ENCODE results near the gene NOS1.

The NOS1 gene

DNA sequence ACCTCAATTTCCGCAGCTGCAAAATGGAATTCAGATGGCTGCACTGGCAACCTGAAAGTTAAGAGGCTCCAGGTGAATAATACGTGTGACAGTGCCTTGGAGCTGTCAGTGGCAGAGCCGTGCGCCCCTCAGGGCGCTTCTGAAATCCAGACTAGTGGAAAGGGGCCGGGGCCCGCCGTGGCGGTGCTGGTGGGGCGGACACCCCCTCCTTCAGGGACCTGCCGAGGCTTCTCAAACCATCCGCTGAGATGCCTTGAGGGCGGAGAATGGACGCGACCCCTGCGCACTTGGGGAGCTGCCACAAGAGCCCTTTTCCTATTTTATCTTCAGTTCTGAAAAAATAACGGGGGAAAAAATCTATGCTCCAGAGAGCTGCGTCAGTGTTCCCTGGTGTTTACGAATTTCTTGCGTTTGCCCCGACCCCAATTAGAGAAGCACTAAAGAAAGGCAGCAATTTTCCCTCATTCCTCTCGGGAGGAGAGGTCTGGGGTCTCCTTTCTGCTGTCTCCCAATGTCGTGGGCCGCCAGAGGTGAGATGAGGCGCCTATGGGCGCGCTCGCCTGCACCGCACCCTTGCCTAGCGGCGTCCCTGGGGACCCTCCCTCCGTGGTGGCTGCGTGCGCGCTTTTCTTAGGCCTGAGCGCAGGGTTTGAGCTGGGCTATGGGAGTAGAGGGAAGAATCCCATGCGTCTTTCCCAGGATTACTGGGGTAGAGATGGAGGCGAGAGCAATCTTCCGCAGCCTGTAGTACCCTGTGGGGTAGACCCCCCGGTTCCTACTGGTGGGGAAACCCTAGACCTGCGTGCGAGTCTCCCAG, 2.2 kb downstream of the NOS1 start:
- Histone ChIP-seq H2BK120ac (ENCODE audit: low read depth, low read length) (no peak overlapping the region), H3K4ac (ENCODE audit: low read depth in 1 of 2, low read length in 2 of 2) (no peak overlapping the region)

DNA sequence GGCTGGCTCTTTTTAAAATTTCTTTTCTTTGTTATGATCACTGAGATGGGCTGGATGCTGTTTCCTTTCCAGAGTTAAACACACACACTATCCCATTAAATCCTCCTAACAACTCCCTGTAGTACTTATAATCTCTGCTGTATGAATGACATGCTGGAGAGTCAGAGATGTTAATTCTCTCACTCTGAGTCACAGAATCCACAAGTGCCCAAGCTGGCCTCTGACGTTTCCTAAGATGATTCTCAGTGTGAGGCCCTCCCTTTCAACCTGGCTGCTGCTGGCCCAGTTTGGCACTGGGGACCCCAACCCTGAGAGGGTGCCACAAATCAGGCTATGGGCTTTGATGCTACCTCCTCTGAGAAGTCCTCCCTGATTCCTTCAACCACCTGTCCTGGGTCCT, 5.4 kb downstream of the NOS1 start:
- no peak for DNase-seq

More for the DNA sequence above, 2.2 kb downstream of the NOS1 start:
- Histone ChIP-seq H3K14ac (ENCODE audit: low read length in 2 of 2) (no peak overlapping the region), H2AFZ (ENCODE audit: low read depth, low read length) (no peak overlapping the region), H2BK5ac (ENCODE audit: low read depth, low read length, poor library complexity, severe bottlenecking) (no peak overlapping the region), H3K27me3 (ENCODE audit: control insufficient read depth in 1 of 2, insufficient read depth in 1 of 2, low read length in 2 of 2) (peaks cover 71 to 90% of the 10 kb centered on the region in 2 experiments), H4K8ac (ENCODE audit: low read length) (no peak overlapping the region), H3K27ac (ENCODE audit: low read length, poor library complexity, severe bottlenecking) (no peak overlapping the region), H3K18ac (ENCODE audit: low read depth in 1 of 2, low read length in 2 of 2) (no peak overlapping the region), H3K23ac (ENCODE audit: low read length in 2 of 2) (no peak overlapping the region), H3K4me2 (ENCODE audit: low read length, poor library complexity, severe bottlenecking) (no peak overlapping the region), H3K79me1 (replicated peaks; ENCODE audit: low read length, poor library complexity, severe bottlenecking) (no peaks in the 10 kb centered on the region), H3K36me3 (ENCODE audit: control insufficient read depth in 1 of 2, insufficient read depth in 2 of 2, low read depth in 1 of 2, low read length in 2 of 2) (no peaks in the 10 kb centered on the region), H2BK12ac (ENCODE audit: low read length in 2 of 2) (no peak overlapping the region), H3K4me3 (ENCODE audit: insufficient read depth in 1 of 2, low read depth in 1 of 2, low read length in 2 of 2) (peak overlapping the region in 1 of 2 experiments; percentile 11), H2BK15ac (ENCODE audit: low read depth, poor library complexity, severe bottlenecking) (no peak overlapping the region), H4K91ac (ENCODE audit: low read length) (no peak overlapping the region), H3K9ac (ENCODE audit: low read length) (no peak overlapping the region), H3K4me1 (ENCODE audit: control insufficient read depth, insufficient read depth, low read depth, low read length) (peaks cover 21% of the 10 kb centered on the region), H2AK5ac (ENCODE audit: low read length, severe bottlenecking) (no peak overlapping the region), H3K9me3 (ENCODE audit: control insufficient read depth, low read length) (no peaks in the 10 kb centered on the region)
- 11% methylated on average over 39 of the region's 42 CpGs for WGBS
- DNase-seq: no peak

DNA sequence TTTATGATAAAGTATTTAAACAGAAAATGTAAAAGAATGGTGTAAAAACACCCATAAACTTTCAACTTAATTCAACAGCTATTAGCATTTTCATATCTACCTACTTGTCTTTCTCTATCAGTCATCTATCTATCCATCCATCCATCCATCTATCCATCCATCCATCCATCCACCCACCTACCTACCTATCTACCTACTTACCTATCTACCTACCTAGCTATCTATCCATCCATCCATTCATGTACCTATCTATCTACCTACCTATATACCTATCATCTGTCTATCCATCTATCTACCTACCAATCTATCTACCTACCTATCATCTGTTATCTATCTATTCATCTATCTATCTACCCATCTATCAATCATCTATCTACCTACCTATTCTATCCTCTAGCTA, 8.5 kb downstream of the NOS1 start:
- H3K79me1 ChIP-seq (replicated peaks; ENCODE audit: low read length, poor library complexity, severe bottlenecking): no peaks in the 10 kb centered on the region
- no peak overlapping the region for H3K4ac ChIP-seq (ENCODE audit: low read depth in 1 of 2, low read length in 2 of 2)
- DNase-seq: no peak
- no peak overlapping the region for H3K27ac ChIP-seq (ENCODE audit: low read length, poor library complexity, severe bottlenecking)
- peaks cover 18 to 53% of the 10 kb centered on the region in 2 experiments for H3K27me3 ChIP-seq (ENCODE audit: control insufficient read depth in 1 of 2, insufficient read depth in 1 of 2, low read length in 2 of 2)
- no peak overlapping the region for H2BK12ac ChIP-seq (ENCODE audit: low read length in 2 of 2)
- H2BK120ac ChIP-seq (ENCODE audit: low read depth, low read length): no peak overlapping the region
- no peak overlapping the region for H4K91ac ChIP-seq (ENCODE audit: low read length)
- H2BK15ac ChIP-seq (ENCODE audit: low read depth, poor library complexity, severe bottlenecking): no peak overlapping the region
- no peak overlapping the region for H4K8ac ChIP-seq (ENCODE audit: low read length)
- H2BK5ac ChIP-seq (ENCODE audit: low read depth, low read length, poor library complexity, severe bottlenecking): no peak overlapping the region
- no peak overlapping the region for H3K4me3 ChIP-seq (ENCODE audit: insufficient read depth in 1 of 2, low read depth in 1 of 2, low read length in 2 of 2)
- no peaks in the 10 kb centered on the region for H3K36me3 ChIP-seq (ENCODE audit: control insufficient read depth in 1 of 2, insufficient read depth in 2 of 2, low read depth in 1 of 2, low read length in 2 of 2)
- no peak overlapping the region for H3K4me2 ChIP-seq (ENCODE audit: low read length, poor library complexity, severe bottlenecking)
- no peaks in the 10 kb centered on the region for H3K9me3 ChIP-seq (ENCODE audit: control insufficient read depth, low read length)
- no peak overlapping the region for H3K23ac ChIP-seq (ENCODE audit: low read length in 2 of 2)
- peaks cover 5% of the 10 kb centered on the region for H3K4me1 ChIP-seq (ENCODE audit: control insufficient read depth, insufficient read depth, low read depth, low read length)
- H2AFZ ChIP-seq (ENCODE audit: low read depth, low read length): no peak overlapping the region
- no peak overlapping the region for H3K18ac ChIP-seq (ENCODE audit: low read depth in 1 of 2, low read length in 2 of 2)
- H3K14ac ChIP-seq (ENCODE audit: low read length in 2 of 2): no peak overlapping the region
- H3K9ac ChIP-seq (ENCODE audit: low read length): no peak overlapping the region
- H2AK5ac ChIP-seq (ENCODE audit: low read length, severe bottlenecking): no peak overlapping the region

More for the DNA sequence above, 5.4 kb downstream of the NOS1 start:
- Histone ChIP-seq H3K4ac (ENCODE audit: low read depth in 1 of 2, low read length in 2 of 2) (no peak overlapping the region), H3K4me3 (ENCODE audit: insufficient read depth in 1 of 2, low read depth in 1 of 2, low read length in 2 of 2) (no peak overlapping the region), H4K8ac (ENCODE audit: low read length) (no peak overlapping the region), H4K91ac (ENCODE audit: low read length) (no peak overlapping the region), H3K79me1 (replicated peaks; ENCODE audit: low read length, poor library complexity, severe bottlenecking) (no peaks in the 10 kb centered on the region), H3K18ac (ENCODE audit: low read depth in 1 of 2, low read length in 2 of 2) (no peak overlapping the region), H2AK5ac (ENCODE audit: low read length, severe bottlenecking) (no peak overlapping the region), H2BK12ac (ENCODE audit: low read length in 2 of 2) (no peak overlapping the region), H2AFZ (ENCODE audit: low read depth, low read length) (no peak overlapping the region), H2BK15ac (ENCODE audit: low read depth, poor library complexity, severe bottlenecking) (no peak overlapping the region), H2BK5ac (ENCODE audit: low read depth, low read length, poor library complexity, severe bottlenecking) (no peak overlapping the region), H3K14ac (ENCODE audit: low read length in 2 of 2) (no peak overlapping the region), H3K23ac (ENCODE audit: low read length in 2 of 2) (no peak overlapping the region), H3K9me3 (ENCODE audit: control insufficient read depth, low read length) (no peaks in the 10 kb centered on the region), H3K4me2 (ENCODE audit: low read length, poor library complexity, severe bottlenecking) (no peak overlapping the region), H3K36me3 (ENCODE audit: control insufficient read depth in 1 of 2, insufficient read depth in 2 of 2, low read depth in 1 of 2, low read length in 2 of 2) (no peaks in the 10 kb centered on the region), H3K27me3 (ENCODE audit: control insufficient read depth in 1 of 2, insufficient read depth in 1 of 2, low read length in 2 of 2) (peaks cover 47 to 75% of the 10 kb centered on the region in 2 experiments), H3K4me1 (ENCODE audit: control insufficient read depth, insufficient read depth, low read depth, low read length) (peaks cover 16% of the 10 kb centered on the region), H3K9ac (ENCODE audit: low read length) (no peak overlapping the region), H2BK120ac (ENCODE audit: low read depth, low read length) (no peak overlapping the region), H3K27ac (ENCODE audit: low read length, poor library complexity, severe bottlenecking) (no peak overlapping the region)
- 19% methylated on average over 1 of the region's 1 CpG for WGBS

DNA sequence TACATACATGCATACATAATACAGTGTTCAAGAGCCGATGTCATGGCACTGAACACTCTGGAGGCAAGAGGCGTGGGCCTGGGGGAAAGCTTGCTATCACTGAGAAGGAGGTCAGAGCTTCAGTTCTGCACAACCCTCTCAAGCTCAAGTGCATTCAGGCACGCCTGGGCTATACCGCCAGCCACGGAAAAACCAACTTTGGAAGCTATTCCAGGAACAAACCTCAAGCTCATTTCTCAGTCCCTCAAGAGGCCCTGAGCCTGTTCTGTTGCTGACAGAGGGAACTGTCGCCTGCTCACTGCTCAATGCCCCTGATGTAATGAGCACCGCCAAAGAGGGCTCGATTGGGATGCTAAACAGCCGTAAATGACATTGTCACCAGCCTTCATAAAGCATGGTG, 9.2 kb downstream of the NOS1 start:
- H3K79me1 ChIP-seq (replicated peaks; ENCODE audit: low read length, poor library complexity, severe bottlenecking): no peaks in the 10 kb centered on the region
- no peak overlapping the region for H3K27ac ChIP-seq (ENCODE audit: low read length, poor library complexity, severe bottlenecking)
- no peak overlapping the region for H3K14ac ChIP-seq (ENCODE audit: low read length in 2 of 2)
- no peak overlapping the region for H3K4ac ChIP-seq (ENCODE audit: low read depth in 1 of 2, low read length in 2 of 2)
- H2AK5ac ChIP-seq (ENCODE audit: low read length, severe bottlenecking): no peak overlapping the region
- no peaks in the 10 kb centered on the region for H3K36me3 ChIP-seq (ENCODE audit: control insufficient read depth in 1 of 2, insufficient read depth in 2 of 2, low read depth in 1 of 2, low read length in 2 of 2)
- WGBS: 60% methylated on average over 9 of the region's 9 CpGs
- H3K18ac ChIP-seq (ENCODE audit: low read depth in 1 of 2, low read length in 2 of 2): no peak overlapping the region
- DNase-seq: no peak
- H2BK5ac ChIP-seq (ENCODE audit: low read depth, low read length, poor library complexity, severe bottlenecking): no peak overlapping the region
- H3K23ac ChIP-seq (ENCODE audit: low read length in 2 of 2): no peak overlapping the region
- no peak overlapping the region for H2BK12ac ChIP-seq (ENCODE audit: low read length in 2 of 2)
- no peak overlapping the region for H2BK15ac ChIP-seq (ENCODE audit: low read depth, poor library complexity, severe bottlenecking)
- no peaks in the 10 kb centered on the region for H3K9me3 ChIP-seq (ENCODE audit: control insufficient read depth, low read length)
- no peak overlapping the region for H2BK120ac ChIP-seq (ENCODE audit: low read depth, low read length)
- H3K27me3 ChIP-seq (ENCODE audit: control insufficient read depth in 1 of 2, insufficient read depth in 1 of 2, low read length in 2 of 2): peaks cover 12 to 46% of the 10 kb centered on the region in 2 experiments
- no peak overlapping the region for H3K4me2 ChIP-seq (ENCODE audit: low read length, poor library complexity, severe bottlenecking)
- H3K4me3 ChIP-seq (ENCODE audit: insufficient read depth in 1 of 2, low read depth in 1 of 2, low read length in 2 of 2): no peak overlapping the region
- H4K91ac ChIP-seq (ENCODE audit: low read length): no peak overlapping the region
- no peak overlapping the region for H2AFZ ChIP-seq (ENCODE audit: low read depth, low read length)
- no peak overlapping the region for H3K9ac ChIP-seq (ENCODE audit: low read length)
- no peak overlapping the region for H4K8ac ChIP-seq (ENCODE audit: low read length)
- H3K4me1 ChIP-seq (ENCODE audit: control insufficient read depth, insufficient read depth, low read depth, low read length): peaks cover 5% of the 10 kb centered on the region
